HG02981 (cell line): Measurements from ENCODE around the gene VWA1.
"Not testable (repeated sequence)": the region's sequence is repeated elsewhere in the genome, so short reads cannot be mapped to it uniquely, and the experiment has no call there.

ENCODE experiments used
- ATAC-seq: cut with Tn5 transposase; IDR thresholded peaks from one replicate; pipeline ENCODE4 v1.9.1; 2021; ENCODE audit warnings: mild to moderate bottlenecking, moderate library complexity; ENCODE audit not compliant: unreplicated experiment

VWA1 gene

GRCh38 chr1:1422465-1423244 lies 12.8 kb upstream of the VWA1 start:
- no peak for ATAC-seq

DNA sequence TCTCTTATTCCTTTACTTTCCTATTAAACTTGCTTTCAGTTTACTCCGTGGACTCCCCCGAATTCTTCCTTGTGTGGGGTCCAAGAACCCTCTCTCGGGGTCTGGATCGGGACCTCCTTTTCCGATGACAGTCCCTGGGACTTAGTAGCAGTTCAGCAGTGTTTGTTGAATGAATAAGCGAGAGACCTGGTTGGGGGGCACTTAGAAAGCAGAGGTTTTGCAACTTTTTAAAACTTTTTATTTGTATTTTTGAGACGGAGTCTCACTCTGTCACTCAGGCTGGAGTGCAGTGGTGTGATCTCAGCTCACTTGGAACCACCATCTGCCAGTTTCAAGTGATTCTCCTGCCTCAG lies 12.3 kb upstream of the VWA1 start:
- no peak for ATAC-seq

GRCh38 chr1:1424707-1425106 lies 10.8 kb upstream of the VWA1 start:
- ATAC-seq, result no peak

- ATAC-seq, result no peak
Observed at GRCh38 chr1:1425426-1425752, 10.1 kb upstream of the VWA1 start.

- no peak for ATAC-seq
Observed at GRCh38 chr1:1425753-1426495, 9.6 kb upstream of the VWA1 start.

GRCh38 chr1:1426496-1427105 lies 8.9 kb upstream of the VWA1 start:
- ATAC-seq, result no peak

DNA sequence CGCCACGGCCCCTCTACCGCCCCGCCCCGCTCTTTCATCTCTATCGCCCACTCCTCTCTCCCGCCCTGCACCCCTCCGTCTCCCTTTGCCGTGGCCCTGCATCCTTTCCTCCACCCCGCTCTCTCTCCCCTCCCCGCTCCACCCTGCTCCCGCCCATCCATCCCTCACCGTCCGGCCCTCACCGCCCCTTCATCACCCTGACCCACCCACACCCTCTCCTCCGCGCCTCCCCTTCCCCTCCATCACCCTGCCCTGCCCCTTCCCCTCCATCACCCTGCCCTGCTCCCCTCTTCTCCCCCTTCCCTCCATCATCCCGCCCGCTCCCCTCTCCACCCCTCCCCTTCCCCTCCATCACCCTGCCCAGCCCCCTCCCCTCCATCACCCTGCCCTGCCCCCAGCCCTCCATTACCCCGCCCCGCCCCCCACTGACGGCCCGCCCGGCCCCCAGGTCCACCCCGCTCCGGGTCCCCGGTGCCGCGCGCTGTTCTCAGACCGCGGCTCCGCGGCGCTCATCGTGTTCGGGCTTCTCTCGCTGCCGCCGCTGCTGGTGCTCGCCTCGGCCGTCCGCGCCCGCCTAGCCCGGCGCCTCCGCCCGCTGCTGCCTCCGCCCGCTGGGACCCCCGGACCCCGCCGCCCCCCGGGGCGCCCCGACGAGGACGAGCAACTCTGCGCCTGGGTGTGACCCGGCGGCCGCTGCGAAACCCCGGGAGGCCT lies 8.2 kb upstream of the VWA1 start:
- ATAC-seq, result no peak

DNA sequence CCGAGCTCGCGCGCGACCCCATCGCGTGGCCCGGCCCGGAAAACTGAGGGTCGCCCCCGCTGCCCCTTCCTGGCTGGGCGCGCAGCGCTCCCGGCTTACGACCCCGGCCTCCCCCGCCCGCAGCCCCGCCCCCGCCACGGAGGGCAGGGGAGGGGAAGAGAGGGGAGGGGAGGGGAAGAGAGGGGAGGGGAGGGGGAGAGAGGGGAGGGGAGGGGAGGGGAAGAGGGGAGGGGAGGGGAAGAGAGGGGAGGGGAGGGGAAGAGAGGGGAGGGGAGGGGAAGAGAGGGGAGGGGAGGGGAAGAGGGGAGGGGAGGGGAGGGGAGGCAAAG lies 7.7 kb upstream of the VWA1 start:
- no peak for ATAC-seq

GRCh38 chr1:1428174-1428573 lies 7.3 kb upstream of the VWA1 start:
- no peak for ATAC-seq

- not testable (repeated sequence) for ATAC-seq
Observed at GRCh38 chr1:1428967-1429366, 6.5 kb upstream of the VWA1 start.

DNA sequence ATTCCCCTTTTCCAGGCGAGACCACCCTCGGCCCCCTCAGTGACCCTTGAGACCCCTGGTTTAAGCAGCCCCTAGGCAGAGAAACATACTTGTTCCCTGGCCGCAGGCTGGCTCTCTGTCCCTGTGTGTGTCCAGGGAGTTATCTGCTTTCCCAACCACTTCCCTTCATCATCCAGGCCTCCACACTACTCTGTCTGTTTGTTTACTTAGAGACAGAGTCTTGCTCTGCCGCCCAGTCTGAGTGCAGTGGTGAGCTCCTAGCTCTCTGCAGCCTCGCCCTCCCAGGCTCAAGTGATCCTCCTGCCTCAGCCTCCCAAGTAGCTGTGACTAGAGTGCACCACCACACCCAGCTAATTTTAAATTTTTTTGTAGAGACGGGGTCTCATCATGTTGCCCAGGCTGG lies 5.8 kb upstream of the VWA1 start:
- ATAC-seq, result no peak

GRCh38 chr1:1430114-1430982 lies 5.1 kb upstream of the VWA1 start:
- no peak for ATAC-seq

DNA sequence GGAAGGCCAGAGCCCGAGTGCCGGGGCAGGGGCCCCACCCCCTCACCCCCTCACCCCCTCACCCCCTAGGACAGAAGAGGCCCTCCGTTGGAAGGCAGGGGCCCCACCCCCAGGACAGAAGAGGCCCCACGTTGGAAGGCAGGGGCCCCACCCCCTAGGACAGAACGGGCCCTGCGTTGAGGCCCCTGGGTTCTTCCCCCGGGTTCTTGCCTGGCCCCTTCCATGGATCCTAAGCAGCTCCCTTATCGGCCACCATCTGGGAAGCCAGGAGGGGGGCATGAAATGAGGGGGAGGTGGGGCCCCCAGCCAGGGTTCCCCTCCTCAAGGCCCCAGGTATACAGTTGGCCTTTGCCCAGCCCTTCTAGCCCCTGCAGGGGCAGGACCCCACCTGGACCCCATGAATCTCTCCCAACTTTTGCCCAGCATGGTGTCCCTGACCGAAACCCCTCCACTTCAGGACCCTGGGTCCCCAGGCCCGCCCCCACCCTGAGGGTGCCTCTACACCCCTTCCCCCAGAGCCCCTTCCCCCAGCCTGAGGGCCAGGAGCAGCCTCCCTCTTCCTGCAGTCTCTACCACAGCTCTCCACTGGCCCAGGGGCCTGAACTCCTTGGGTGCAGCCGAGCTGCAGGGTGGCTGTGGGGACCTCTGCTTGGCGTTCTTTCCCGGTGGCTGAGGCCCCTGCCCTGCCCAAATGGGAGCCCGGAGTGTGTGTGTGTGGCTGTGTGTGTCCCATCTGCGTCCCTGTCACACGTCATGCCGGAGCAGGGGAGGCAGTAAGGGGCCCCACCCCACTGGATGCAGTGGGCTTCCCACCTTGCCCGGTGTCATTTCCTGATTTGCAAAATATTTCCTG lies 4.3 kb upstream of the VWA1 start:
- no peak for ATAC-seq

GRCh38 chr1:1431845-1432273 lies 3.6 kb upstream of the VWA1 start:
- no peak for ATAC-seq

GRCh38 chr1:1432274-1432950 lies 3.1 kb upstream of the VWA1 start:
- ATAC-seq, result no peak

GRCh38 chr1:1432951-1433803 lies 2.3 kb upstream of the VWA1 start:
- no peak for ATAC-seq

DNA sequence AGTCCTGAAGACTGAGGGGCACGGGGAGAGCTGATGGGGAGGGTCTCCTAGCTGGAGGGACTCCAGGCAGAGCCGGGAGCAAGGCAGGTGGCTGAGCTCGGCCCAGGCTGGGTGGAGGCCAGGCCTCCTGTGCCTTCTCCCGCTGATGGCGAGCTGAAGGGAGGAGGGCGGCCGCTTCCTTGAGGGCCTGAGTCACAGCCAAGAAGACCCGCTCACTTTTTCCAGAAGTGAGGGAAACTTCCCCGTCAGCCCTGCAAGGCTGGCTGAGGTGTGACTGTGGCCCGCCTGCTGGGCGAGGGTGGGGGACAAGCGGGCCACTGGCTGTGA lies 1.7 kb upstream of the VWA1 start:
- ATAC-seq, result no peak

GRCh38 chr1:1434131-1434823 lies 1.2 kb upstream of the VWA1 start:
- ATAC-seq, result no peak
